ENCODE measurements around the gene AQP7. TPM values are rescaled to one million over a fixed set of nuclear protein-coding genes. Genes with fewer than 3 reads are reported as not detected.

Gene AQP7
- total RNA-seq, 3 donors from 2014 or later: 9.2 to 25.2 (median 17.2) TPM

- Histone ChIP-seq H3K4me3 (no peak overlapping the region), H3K9me3 (no peaks in the 10 kb centered on the region), H3K36me3 (ENCODE audit: low read depth) (no peaks in the 10 kb centered on the region), H3K4me1 (ENCODE audit: low read depth) (no peaks in the 10 kb centered on the region)
- intact Hi-C loops (cut with DNase I, micrococcal nuclease): no loop called here
- no peak for ATAC-seq
- no peak for DNase-seq
- TF ChIP-seq CTCF (IDR thresholded peaks at IDR 0.05): no peak
Measured at GRCh38 chr9:33437205-33437604, 34.8 kb upstream of the AQP7 start.

GRCh38 chr9:33436445-33436844 is 34.1 kb upstream of the AQP7 start:
- no peak overlapping the region for H3K4me3 ChIP-seq

GRCh38 chr9:33435821-33436277 is 33.5 kb upstream of the AQP7 start:
- ATAC-seq: no peak

More at GRCh38 chr9:33436445-33436844, 34.1 kb upstream of the AQP7 start:
- DNase-seq (no peak), ATAC-seq (no peak)
- Histone ChIP-seq H3K4me1 (ENCODE audit: low read depth) (no peaks in the 10 kb centered on the region), H3K9me3 (no peaks in the 10 kb centered on the region), H3K36me3 (ENCODE audit: low read depth) (no peaks in the 10 kb centered on the region)
- TF ChIP-seq CTCF (IDR thresholded peaks at IDR 0.05): no peak
- intact Hi-C loops (cut with DNase I, micrococcal nuclease): no loop called here

GRCh38 chr9:33434317-33435105 is 32.1 kb upstream of the AQP7 start:
- no peak overlapping the region for H3K4me3 ChIP-seq
- TF ChIP-seq CTCF (IDR thresholded peaks at IDR 0.05): no peak
- DNase-seq (no peak), ATAC-seq (no peak)
- intact Hi-C loops (cut with DNase I, micrococcal nuclease): no loop called here
- H3K36me3 ChIP-seq (ENCODE audit: low read depth): no peaks in the 10 kb centered on the region
- H3K4me1 ChIP-seq (ENCODE audit: low read depth): no peaks in the 10 kb centered on the region
- H3K9me3 ChIP-seq: no peaks in the 10 kb centered on the region

More at GRCh38 chr9:33435821-33436277, 33.5 kb upstream of the AQP7 start:
- Histone ChIP-seq H3K4me1 (ENCODE audit: low read depth) (no peaks in the 10 kb centered on the region), H3K9me3 (no peaks in the 10 kb centered on the region), H3K4me3 (no peak overlapping the region), H3K36me3 (ENCODE audit: low read depth) (no peaks in the 10 kb centered on the region)
- DNase-seq: no peak
- intact Hi-C loops (cut with DNase I, micrococcal nuclease): no loop called here
- no peak for TF ChIP-seq CTCF (IDR thresholded peaks at IDR 0.05)

- no peak for DNase-seq
- Histone ChIP-seq H3K4me1 (ENCODE audit: low read depth) (no peaks in the 10 kb centered on the region), H3K36me3 (ENCODE audit: low read depth) (no peaks in the 10 kb centered on the region), H3K9me3 (no peaks in the 10 kb centered on the region), H3K4me3 (no peak overlapping the region)
- intact Hi-C loops (cut with DNase I, micrococcal nuclease): no loop called here
- no peak for TF ChIP-seq CTCF (IDR thresholded peaks at IDR 0.05)
- no peak for ATAC-seq
Measured at GRCh38 chr9:33433871-33434270, 31.5 kb upstream of the AQP7 start.

Data from mucosa of descending colon (tissue), 3 donors.